Stomach (tissue), 4 donors: ENCODE data around the gene PIK3CA.

Source experiments
- CTCF ChIP-seq, 7 experiments: fragments of 450-650 bp in 4 of 7; fragments of 200-600 bp in 3 of 7; sonication (generic) in 3 of 7; IDR thresholded peaks; one replicate each; pipeline ENCODE4 v1.5.1; 2016 to 2019; ENCODE audit warnings: antibody characterized with exemption in 7 of 7, control low read depth in 2 of 7, mild to moderate bottlenecking in 1 of 7
- POLR2A ChIP-seq, 4 donors: fragments of 450-650 bp; IDR thresholded peaks; one replicate each; pipeline ENCODE4 v1.6.1; 2016; ENCODE audit warnings: antibody characterized with exemption in 4 of 4, control low read depth in 2 of 4, mild to moderate bottlenecking in 1 of 4, moderate library complexity in 1 of 4
- POLR2AphosphoS5 ChIP-seq, 3 donors: sonication (generic); formaldehyde crosslinking; IDR thresholded peaks; one replicate each; pipeline ENCODE4 v1.6.1; 2016; ENCODE audit warnings: antibody characterized with exemption in 3 of 3

- no peak for TF ChIP-seq CTCF (IDR thresholded peaks at IDR 0.05)
- no peak for TF ChIP-seq POLR2AphosphoS5 (IDR thresholded peaks at IDR 0.05)
- TF ChIP-seq POLR2A (IDR thresholded peaks at IDR 0.05), result no peak
Observed at GRCh38 chr3:179286331-179286730, 138.2 kb downstream of the PIK3CA start.
